H1 (cell line): ENCODE data around the gene GLS. TPM values are rescaled to one million over a fixed set of nuclear protein-coding genes. Genes with fewer than 3 reads are reported as not detected.

Source experiments
- GABPA ChIP-seq: IDR thresholded peaks from 2 replicates; pipeline ENCODE4 v1.6.1; 2011; ENCODE audit warnings: mild to moderate bottlenecking, low read length, moderate library complexity, borderline replicate concordance; ENCODE audit not compliant: insufficient read depth
- HDAC6 ChIP-seq: IDR thresholded peaks from one replicate; pipeline ENCODE4 v1.7.1; 2012; ENCODE audit warnings: low read depth, mild to moderate bottlenecking, inconsistent platforms, low read length, moderate library complexity
- YY1 ChIP-seq: IDR thresholded peaks from 2 replicates; pipeline ENCODE4 v1.6.1; 2011; ENCODE audit warnings: low read depth, mild to moderate bottlenecking, low read length
- polyA plus RNA-seq, 7 experiments: library from polyadenylated mRNA; depleted of rRNA in 3 of 7; stranded (reverse) in 5 of 7; unstranded in 2 of 7; fragments of >200 nt in 5 of 7; fragments of 200-250 nt in 2 of 7; gene quantifications; 1 replicate in 5 of 7; 2 replicates in 1 of 7; 4 replicates in 1 of 7; pipeline versions ENCODE4 v1.2.1 to v1.2.3, GENCODE V29; 2011 to 2013; ENCODE audit warnings: missing spikeins in 2 of 7, mixed read lengths in 2 of 7
- total RNA-seq: library from RNA; stranded (reverse); fragmentation: NEBNext Ultra II Directional; extraction: Animal tissue kit (Norgen Biotek cat#: 25700); gene quantifications from 2 replicates; pipeline ENCODE4 v1.2.1, GENCODE V29; 2021

The GLS gene
- total and polyA plus RNA-seq, 2 of the 8 experiments (the other 6 are each of a cell fraction or from before 2014, with no cell fraction given): 15.7 to 89.8 TPM

- TF ChIP-seq HDAC6 (no peak), GABPA (no peak), YY1 (no peak)
- TF ChIP-seq, all 59 proteins: peak for 0
Observed at GRCh38 chr2:191001624-191002023, 121.0 kb downstream of the GLS start (continued).
